Activated T-helper 1 cell treated with anti-CD3 and anti-CD28 coated beads, Interleukin-12 subunit alpha, Interleukin-12 subunit beta, Interleukin-2, Interleukin-4 antibody, amounts not matched to agents 30 ng/mL and 10 ng/mL and 1 ng/mL, durations not matched to agents 14 hours and 24 hours and 36 hours (primary cell): ENCODE measurements around the gene KRTAP4-9. TPM values are rescaled to one million over a fixed set of nuclear protein-coding genes. Genes with fewer than 3 reads are reported as not detected.
"Not testable (repeated sequence)": the region's sequence is repeated elsewhere in the genome, so short reads cannot be mapped to it uniquely, and the experiment has no call there.

Experiments
- DNase-seq: peaks from one replicate; pipeline ENCODE4 v3.0.0; 2021; ENCODE audit warnings: low spot score
- H3K27ac Mint-ChIP-seq: one replicate; pipeline ENCODE4 v1.8.0; 2021; ENCODE audit warnings: mild to moderate bottlenecking, mixed read lengths
- H3K27me3 Mint-ChIP-seq: one replicate; pipeline ENCODE4 v1.8.0; 2022; ENCODE audit warnings: mild to moderate bottlenecking, moderate library complexity, mixed read lengths; ENCODE audit not compliant: insufficient read depth
- H3K36me3 Mint-ChIP-seq: one replicate; pipeline ENCODE4 v1.8.0; 2021; ENCODE audit warnings: low read depth, mixed read lengths
- H3K4me1 Mint-ChIP-seq: one replicate; pipeline ENCODE4 v1.8.0; 2021; ENCODE audit warnings: low read depth, mixed read lengths
- H3K4me3 Mint-ChIP-seq: one replicate; pipeline ENCODE4 v1.8.0; 2021; ENCODE audit warnings: mild to moderate bottlenecking, moderate library complexity, mixed read lengths
- H3K9me3 Mint-ChIP-seq: one replicate; pipeline ENCODE4 v1.8.0; 2021; ENCODE audit warnings: mixed read lengths
- intact Hi-C: fragments of 100-400 bp; cut with micrococcal nuclease; formaldehyde crosslinking; loops from one replicate; pipeline ENCODE4 v1.15.1; 2024
- total RNA-seq: library from RNA; stranded (reverse); gene quantifications from 2 replicates; pipeline ENCODE4 v1.2.3, GENCODE V29; 2022

Gene KRTAP4-9
- total RNA-seq, 1 donor from 2014 or later: not detected

DNA sequence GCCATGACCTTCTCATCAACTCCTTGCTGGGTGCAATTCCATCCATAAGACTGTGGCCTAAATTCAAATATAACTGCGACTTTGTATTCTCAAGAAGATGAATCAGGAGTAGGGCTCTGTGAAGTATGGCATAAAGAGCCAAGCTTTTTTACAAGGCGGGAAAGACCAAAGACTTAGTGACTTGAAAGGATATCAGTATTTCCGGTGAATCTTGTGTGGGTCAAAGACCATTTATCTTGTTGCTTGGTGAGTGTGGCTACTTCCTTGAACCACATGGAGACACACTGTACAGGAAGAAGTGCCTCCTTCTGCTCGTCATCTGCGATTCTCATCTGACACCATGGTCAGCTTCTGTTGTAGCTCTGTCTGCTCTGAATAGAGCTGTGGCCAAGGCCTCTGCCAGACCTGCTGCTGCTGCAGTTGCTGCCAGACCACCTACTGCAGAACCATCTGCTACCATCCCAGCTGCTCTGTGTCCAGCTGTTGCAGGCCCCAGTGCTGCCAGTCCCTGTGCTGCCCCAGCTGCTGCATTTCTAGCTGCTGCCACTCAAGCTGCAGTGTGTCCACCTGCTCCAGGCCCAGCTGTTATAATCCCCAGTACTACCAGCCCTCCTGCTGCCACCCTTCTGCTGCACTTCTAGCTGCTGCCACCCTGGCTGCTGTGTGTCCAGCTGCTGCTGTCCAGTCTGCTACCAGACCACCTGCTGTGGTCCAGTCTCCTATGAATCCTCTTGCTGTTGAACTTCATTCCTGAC, 33.4 kb upstream of the KRTAP4-9 start:
- no peaks in the 10 kb centered on the region for H3K9me3 Mint-ChIP-seq
- no peak overlapping the region for H3K4me3 Mint-ChIP-seq
- no peaks in the 10 kb centered on the region for H3K4me1 Mint-ChIP-seq
- peaks cover 4% of the 10 kb centered on the region for H3K27me3 Mint-ChIP-seq
- intact Hi-C loops: no loop called here
- DNase-seq: no peak
- no peaks in the 10 kb centered on the region for H3K36me3 Mint-ChIP-seq
- H3K27ac Mint-ChIP-seq: no peak overlapping the region

GRCh38 chr17:41073676-41074075, 31.5 kb upstream of the KRTAP4-9 start:
- intact Hi-C loops: no loop called here
- Mint-ChIP-seq H3K27ac (no peak overlapping the region), H3K27me3 (peaks cover 4% of the 10 kb centered on the region), H3K4me3 (no peak overlapping the region), H3K36me3 (no peaks in the 10 kb centered on the region), H3K4me1 (no peaks in the 10 kb centered on the region), H3K9me3 (no peaks in the 10 kb centered on the region)
- no peak for DNase-seq

DNA sequence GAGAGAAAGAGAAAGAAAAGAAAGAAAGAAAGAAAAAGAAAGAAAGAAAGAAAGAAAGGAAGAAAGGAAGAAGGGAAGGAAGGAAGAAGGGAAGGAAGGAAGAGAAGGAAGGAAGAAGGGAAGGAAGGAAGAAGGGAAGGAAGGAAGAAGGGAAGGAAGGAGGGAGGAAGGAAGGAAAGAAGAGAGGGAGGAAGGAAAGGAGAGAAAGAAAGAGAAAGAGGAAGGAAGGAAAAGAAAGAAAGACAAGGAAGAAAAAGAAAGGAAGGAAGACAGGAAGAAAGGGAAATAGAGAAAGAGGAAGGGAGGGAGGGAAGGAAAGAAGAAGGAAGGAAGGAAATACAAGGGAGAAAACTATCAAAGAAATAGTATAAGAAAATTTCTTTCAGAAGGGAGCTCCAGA, 28.4 kb upstream of the KRTAP4-9 start:
- no peak overlapping the region for H3K4me3 Mint-ChIP-seq
- no peaks in the 10 kb centered on the region for H3K36me3 Mint-ChIP-seq
- no peaks in the 10 kb centered on the region for H3K4me1 Mint-ChIP-seq
- no peak for DNase-seq
- no peaks in the 10 kb centered on the region for H3K9me3 Mint-ChIP-seq
- intact Hi-C loops: no loop called here
- H3K27ac Mint-ChIP-seq: no peak overlapping the region
- H3K27me3 Mint-ChIP-seq: peaks cover 2% of the 10 kb centered on the region

DNA sequence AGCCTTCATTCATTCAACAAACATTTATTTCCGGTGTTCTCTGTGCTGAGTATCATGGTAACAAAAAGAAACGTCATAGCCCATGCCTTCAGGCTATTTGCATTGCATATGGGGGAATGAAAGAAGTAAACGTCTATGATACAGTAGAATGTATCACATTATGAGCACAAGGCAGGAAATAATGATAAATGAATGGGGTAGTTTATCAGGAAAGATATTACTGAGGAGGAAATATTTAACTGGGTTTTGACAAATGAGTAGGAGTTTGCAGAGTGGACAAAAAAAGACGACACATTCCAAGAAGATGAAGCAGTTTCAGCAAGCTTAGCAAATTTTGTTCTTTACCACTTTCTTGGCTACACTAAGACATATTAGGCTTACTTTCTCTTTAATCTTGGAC, 22.6 kb upstream of the KRTAP4-9 start:
- Mint-ChIP-seq H3K9me3 (no peaks in the 10 kb centered on the region), H3K4me3 (no peak overlapping the region), H3K36me3 (no peaks in the 10 kb centered on the region), H3K4me1 (no peaks in the 10 kb centered on the region), H3K27ac (no peak overlapping the region), H3K27me3 (no peaks in the 10 kb centered on the region)
- DNase-seq: no peak
- intact Hi-C loops: no loop called here

DNA sequence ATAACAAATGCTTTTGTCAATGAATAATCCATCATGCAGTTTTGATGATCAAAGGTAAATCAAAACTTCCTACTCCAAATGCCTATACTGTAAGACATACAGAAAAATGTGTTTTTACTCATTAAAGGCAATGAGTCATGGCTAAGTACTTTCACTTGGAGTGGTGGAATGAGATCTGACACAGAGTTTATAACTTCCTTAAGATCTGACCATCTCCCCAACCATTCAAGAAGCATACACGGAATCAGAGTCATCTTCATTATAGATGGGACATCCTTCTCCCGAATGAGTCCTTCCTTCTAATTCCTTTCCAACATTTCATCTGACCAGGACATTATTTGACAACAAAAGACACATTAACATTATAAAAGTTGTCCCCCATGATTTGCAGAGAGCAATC, 21.8 kb upstream of the KRTAP4-9 start:
- H3K36me3 Mint-ChIP-seq, H3K4me1 Mint-ChIP-seq, H3K9me3 Mint-ChIP-seq, intact Hi-C loops, DNase-seq, H3K27ac Mint-ChIP-seq, H3K4me3 Mint-ChIP-seq, H3K27me3 Mint-ChIP-seq: not testable (repeated sequence)

GRCh38 chr17:41084100-41084856, 20.9 kb upstream of the KRTAP4-9 start, which contains the start of gene KRTAP4-7:
Gene KRTAP4-7 (plus strand): TSS chr17:41084150. CDS start chr17:41084207, 57 bp downstream.
- DNase-seq, H3K9me3 Mint-ChIP-seq, H3K36me3 Mint-ChIP-seq, H3K27ac Mint-ChIP-seq, intact Hi-C loops, H3K27me3 Mint-ChIP-seq, H3K4me1 Mint-ChIP-seq, H3K4me3 Mint-ChIP-seq: not testable (repeated sequence)

DNA sequence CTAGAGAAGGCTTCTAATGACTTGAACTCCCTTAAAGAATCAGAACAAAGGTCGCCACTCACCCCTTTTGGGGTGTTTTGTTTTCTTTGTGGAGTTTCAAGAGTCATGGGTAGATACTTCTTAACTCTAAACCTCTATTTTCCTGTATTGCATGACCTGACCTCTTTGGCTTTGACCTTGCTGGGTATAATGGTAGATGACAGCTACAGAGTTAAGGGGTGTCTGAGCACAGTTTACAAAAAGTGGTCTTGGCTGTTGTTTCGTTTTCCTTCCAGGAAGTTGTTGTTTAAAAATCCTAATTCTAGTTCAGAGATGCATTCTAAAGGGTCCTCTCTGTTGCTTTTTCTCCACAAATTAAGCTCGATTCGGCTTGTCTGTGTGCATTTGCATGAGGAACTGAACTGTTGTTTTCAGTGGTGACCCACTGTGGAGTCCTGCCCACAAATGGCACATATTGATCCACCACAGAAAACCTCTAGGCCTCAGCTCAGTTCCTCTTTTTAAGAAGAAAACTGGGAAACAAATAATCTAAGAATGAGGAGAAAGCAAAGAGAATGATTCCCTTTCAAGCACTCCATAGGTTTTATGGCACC, 16.3 kb upstream of the KRTAP4-9 start:
- H3K4me1 Mint-ChIP-seq, DNase-seq, intact Hi-C loops, H3K9me3 Mint-ChIP-seq, H3K36me3 Mint-ChIP-seq, H3K27ac Mint-ChIP-seq, H3K4me3 Mint-ChIP-seq, H3K27me3 Mint-ChIP-seq: not testable (repeated sequence)

DNA sequence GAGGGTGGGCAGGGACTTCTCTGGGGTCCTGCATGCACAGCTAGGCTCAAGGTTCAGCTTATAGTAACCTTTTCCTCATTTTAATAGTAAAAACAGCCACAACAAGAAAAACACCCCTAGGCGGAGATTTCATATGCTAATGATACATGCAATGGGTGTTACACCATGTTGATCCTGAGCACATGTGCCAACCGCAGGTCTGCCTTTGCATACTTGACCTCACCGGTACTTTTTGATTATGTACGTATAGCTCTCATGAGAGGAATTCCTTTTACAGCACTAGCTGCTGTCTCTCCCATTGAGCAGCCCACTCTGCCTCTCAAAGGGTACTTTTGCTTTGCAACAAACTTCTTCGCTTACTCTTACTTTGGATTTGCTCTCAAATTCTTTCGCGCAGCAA, 9.1 kb upstream of the KRTAP4-9 start:
- Mint-ChIP-seq H3K9me3 (no peaks in the 10 kb centered on the region), H3K27me3 (peaks cover 9% of the 10 kb centered on the region), H3K27ac (no peak overlapping the region), H3K36me3 (no peaks in the 10 kb centered on the region), H3K4me1 (no peaks in the 10 kb centered on the region), H3K4me3 (no peak overlapping the region)
- DNase-seq: no peak
- intact Hi-C loops: no loop called here

- H3K27ac Mint-ChIP-seq: no peak within 1 kb of the TSS
Observed at GRCh38 chr17:41098042-41098441, 7.1 kb upstream of the KRTAP4-9 start, which contains the start of gene KRTAP4-8. Gene KRTAP4-8 (minus strand): TSS chr17:41098142. CDS start chr17:41098084, 58 bp downstream.

DNA sequence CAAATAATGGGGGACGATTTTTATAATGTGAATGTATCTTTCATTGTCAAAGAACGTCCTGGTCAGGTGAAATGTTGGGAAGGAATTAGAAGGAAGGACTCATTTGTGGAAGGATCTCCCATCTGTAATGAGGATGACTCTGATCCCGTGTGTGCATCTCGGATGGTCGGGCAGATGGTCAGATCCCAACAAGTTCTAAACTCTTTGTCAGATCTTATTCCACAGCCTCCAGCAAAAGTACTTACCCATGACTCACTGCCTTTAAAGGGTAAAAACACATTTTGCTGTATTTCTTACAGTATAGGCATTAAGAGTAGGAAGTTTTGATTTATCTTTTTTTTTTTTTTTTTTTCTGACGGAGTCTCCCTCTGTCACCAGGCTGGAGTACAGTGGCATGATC, 6.7 kb upstream of the KRTAP4-9 start:
- Mint-ChIP-seq H3K4me3 (no peak overlapping the region), H3K36me3 (no peaks in the 10 kb centered on the region), H3K4me1 (no peaks in the 10 kb centered on the region), H3K9me3 (no peaks in the 10 kb centered on the region), H3K27me3 (peaks cover 7% of the 10 kb centered on the region), H3K27ac (no peak overlapping the region)
- DNase-seq: no peak
- intact Hi-C loops: no loop called here

More at GRCh38 chr17:41098042-41098441, 7.1 kb upstream of the KRTAP4-9 start, which contains the start of gene KRTAP4-8:
- no peaks in the 10 kb centered on the region for H3K9me3 Mint-ChIP-seq
- no peaks in the 10 kb centered on the region for H3K4me1 Mint-ChIP-seq
- peaks cover 7% of the 10 kb centered on the region for H3K27me3 Mint-ChIP-seq
- H3K36me3 Mint-ChIP-seq: no peaks in the 10 kb centered on the region
- H3K4me3 Mint-ChIP-seq: no peak within 1 kb of the TSS
- intact Hi-C loops: no loop called here
- no peak for DNase-seq

- intact Hi-C loops, H3K27me3 Mint-ChIP-seq, H3K4me1 Mint-ChIP-seq, H3K4me3 Mint-ChIP-seq, H3K9me3 Mint-ChIP-seq, DNase-seq, H3K27ac Mint-ChIP-seq, H3K36me3 Mint-ChIP-seq: not testable (repeated sequence)
Observed at GRCh38 chr17:41099682-41100480, 5.3 kb upstream of the KRTAP4-9 start.

DNA sequence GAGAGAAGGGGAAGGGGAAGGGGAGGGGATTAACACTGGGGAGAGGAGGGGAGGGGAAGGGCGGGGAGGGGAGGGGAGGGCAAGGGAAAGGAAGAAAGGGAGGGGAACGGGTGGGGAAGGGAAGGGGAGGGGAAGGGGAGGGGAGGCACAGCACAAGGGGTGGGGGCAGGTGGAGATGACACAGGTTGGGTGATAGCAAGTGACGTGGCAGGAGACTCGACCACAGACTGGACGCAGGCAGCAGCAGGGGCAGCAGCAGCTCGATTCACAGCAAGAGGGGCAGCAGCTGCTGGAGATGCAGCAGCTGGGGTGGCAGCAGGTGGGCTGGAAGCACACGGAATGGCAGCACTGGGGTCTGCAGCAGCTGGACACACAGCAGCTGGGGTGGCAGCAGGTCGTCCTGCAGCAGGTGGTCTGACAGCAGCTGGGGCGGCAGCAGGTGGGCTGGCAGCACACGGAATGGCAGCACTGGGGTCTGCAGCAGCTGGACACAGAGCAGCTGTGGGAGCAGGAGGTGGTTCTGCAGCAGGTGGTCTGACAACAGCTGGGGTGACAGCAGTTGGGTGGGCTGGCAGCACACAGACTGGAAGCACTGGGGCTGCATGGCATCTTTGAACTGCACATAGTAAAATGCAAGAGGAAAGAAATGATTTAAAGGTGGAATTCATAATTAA, 3.5 kb upstream of the KRTAP4-9 start, which contains the start of gene KRTAP4-16:
TSS of gene KRTAP4-16 (minus strand) at position 624 of the 674 bp plus-strand sequence. CDS start at position 624, 0 bp downstream.
- no peak for DNase-seq
- Mint-ChIP-seq H3K27me3 (peaks cover 6% of the 10 kb centered on the region), H3K9me3 (no peaks in the 10 kb centered on the region), H3K27ac (no peak within 1 kb of the TSS), H3K4me1 (no peaks in the 10 kb centered on the region), H3K4me3 (no peak within 1 kb of the TSS), H3K36me3 (no peaks in the 10 kb centered on the region)
- intact Hi-C loops: no loop called here
